Subcutaneous adipose tissue (tissue), 4 donors: ENCODE results near the gene ANKRD50. TPM values are rescaled to one million over a fixed set of nuclear protein-coding genes. Genes with fewer than 3 reads are reported as not detected.

Experiments
- CTCF ChIP-seq: fragments of 450-650 bp; IDR thresholded peaks from one replicate; pipeline ENCODE4 v1.5.1; 2016; ENCODE audit warnings: low read depth, mild to moderate bottlenecking, control low read depth, antibody characterized with exemption, moderate library complexity
- total RNA-seq, 4 donors: library from RNA; depleted of rRNA; stranded (reverse); fragments of >200 nt; gene quantifications; one replicate each; pipeline ENCODE4 v1.1.0, GENCODE V29; 2016

Gene ANKRD50
- total RNA-seq, 4 donors from 2014 or later, result 12.6 to 18.0 (median 16.0) TPM

GRCh38 chr4:124635331-124635730 is 77.2 kb downstream of the ANKRD50 start:
- no peak for TF ChIP-seq CTCF

DNA sequence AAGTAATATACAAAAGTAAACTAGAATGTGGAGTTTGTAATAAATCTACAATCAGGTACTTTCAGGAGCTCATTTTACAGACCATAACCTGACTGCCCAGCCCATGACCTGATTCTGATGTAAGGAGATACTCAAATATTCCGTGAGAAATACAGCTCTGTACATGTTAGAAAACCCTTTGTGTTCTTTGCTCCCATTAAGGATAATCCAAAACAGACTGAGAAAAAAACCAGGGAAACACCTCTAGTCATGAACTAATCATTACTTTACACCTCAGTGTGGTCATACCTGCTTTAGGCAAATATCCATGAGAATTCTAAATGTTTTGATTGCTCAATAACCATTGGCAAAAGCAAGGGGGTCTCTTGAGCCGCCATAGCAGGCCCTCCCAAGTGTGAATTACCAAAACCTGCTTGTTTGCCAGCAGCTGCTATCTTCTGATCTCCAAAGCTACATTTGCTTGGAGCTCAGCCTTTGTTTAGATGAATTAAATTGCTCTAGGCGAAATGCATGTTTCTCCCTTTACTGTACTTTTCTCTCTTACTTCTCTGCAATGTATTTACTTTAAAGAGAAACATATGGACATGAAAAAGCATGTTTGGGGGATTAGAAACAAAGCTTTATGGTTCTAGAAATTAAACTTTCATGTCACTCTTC is 79.1 kb downstream of the ANKRD50 start:
- no peak for TF ChIP-seq CTCF

GRCh38 chr4:124632439-124632838 is 80.1 kb downstream of the ANKRD50 start:
- no peak for TF ChIP-seq CTCF

- no peak for TF ChIP-seq CTCF
Observed at GRCh38 chr4:124631760-124632159, 80.8 kb downstream of the ANKRD50 start.

DNA sequence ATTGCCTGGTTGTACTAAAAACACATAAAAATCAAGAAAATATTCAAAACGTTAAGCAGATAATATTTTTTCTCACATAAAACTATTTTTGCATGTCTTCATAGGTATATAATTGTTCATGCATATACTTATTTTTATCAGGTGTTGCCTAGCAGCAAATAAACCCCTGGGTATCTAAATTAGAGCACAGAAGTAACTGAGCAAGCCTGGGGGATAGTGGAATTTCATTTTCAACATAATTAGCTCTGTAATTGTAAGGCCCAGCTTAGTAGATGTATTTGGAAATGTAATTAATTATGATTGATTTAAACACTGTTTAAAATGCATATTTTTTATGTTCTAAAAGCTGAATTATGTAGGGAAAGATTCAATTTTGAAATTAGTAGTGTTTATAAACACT is 82.9 kb downstream of the ANKRD50 start:
- no peak for TF ChIP-seq CTCF
